ENCODE results near the gene KAZN.

Gene KAZN

DNA sequence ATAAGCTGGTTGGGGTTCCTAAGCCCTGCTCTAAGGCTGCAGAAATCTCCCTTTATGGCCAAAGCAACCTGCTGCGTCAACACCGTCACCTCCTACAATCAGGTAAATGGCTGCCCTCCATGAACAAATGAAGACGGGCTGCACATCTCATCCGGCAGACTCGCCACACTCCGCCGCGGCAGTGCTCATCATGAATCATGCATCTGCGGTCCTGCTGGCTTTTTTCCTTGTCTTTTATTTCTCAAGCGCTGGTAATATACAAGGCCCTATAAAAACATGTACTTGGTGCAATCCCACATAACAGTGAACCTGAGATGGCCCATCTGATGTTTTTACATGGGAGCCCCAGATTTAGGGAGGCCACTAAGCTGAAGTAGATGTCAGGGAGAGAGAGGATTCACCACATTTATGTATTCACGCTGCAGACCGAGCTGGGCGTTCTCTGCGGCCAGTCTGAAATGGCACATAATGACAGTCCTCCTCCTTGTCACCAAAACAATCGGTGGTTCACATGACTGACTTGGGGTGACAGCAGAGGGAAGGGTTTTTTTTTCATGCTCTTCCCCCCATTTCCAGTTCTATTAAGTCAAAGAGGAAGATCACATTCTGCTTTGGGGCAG, 91.6 kb downstream of the KAZN start:
- no peak for ATAC-seq
- TF ChIP-seq PPARA (CRISPR knock-in tag; IDR thresholded peaks at IDR 0.05; ENCODE audit: borderline replicate concordance) (no peak), OSR1 (CRISPR knock-in tag; IDR thresholded peaks at IDR 0.05) (no peak), CSDC2 (CRISPR knock-in tag; IDR thresholded peaks at IDR 0.05) (no peak), SNAI2 (CRISPR knock-in tag; IDR thresholded peaks at IDR 0.05) (no peak), GLIS3 (CRISPR knock-in tag; IDR thresholded peaks at IDR 0.05) (no peak), ISL1 (CRISPR knock-in tag; IDR thresholded peaks at IDR 0.05) (no peak), ZFP3 (CRISPR knock-in tag; IDR thresholded peaks at IDR 0.05) (no peak), ZFP30 (CRISPR knock-in tag; IDR thresholded peaks at IDR 0.05) (no peak), CSRNP3 (CRISPR knock-in tag; IDR thresholded peaks at IDR 0.05) (no peak), ZNF8 (CRISPR knock-in tag; IDR thresholded peaks at IDR 0.05) (no peak), ZNF70 (CRISPR knock-in tag; IDR thresholded peaks at IDR 0.05) (no peak), TCF4 (CRISPR knock-in tag; IDR thresholded peaks at IDR 0.05; ENCODE audit: borderline replicate concordance) (no peak), ARNTL (CRISPR knock-in tag; IDR thresholded peaks at IDR 0.05; ENCODE audit: borderline replicate concordance, low read depth) (no peak), RARB (CRISPR knock-in tag; IDR thresholded peaks at IDR 0.05) (no peak), TSHZ2 (CRISPR knock-in tag; IDR thresholded peaks at IDR 0.05) (no peak), ZNF565 (CRISPR knock-in tag; conservative IDR thresholded peaks at IDR 0.05; ENCODE audit: low read depth) (no peak)

GRCh38 chr1:14693949-14694348, 95.5 kb downstream of the KAZN start:
- no peak for ATAC-seq
- TF ChIP-seq ZC3H10 (CRISPR knock-in tag; IDR thresholded peaks at IDR 0.05), result no peak
- no peak for TF ChIP-seq CSRNP3 (CRISPR knock-in tag; IDR thresholded peaks at IDR 0.05)
- TF ChIP-seq, protein P1, sequence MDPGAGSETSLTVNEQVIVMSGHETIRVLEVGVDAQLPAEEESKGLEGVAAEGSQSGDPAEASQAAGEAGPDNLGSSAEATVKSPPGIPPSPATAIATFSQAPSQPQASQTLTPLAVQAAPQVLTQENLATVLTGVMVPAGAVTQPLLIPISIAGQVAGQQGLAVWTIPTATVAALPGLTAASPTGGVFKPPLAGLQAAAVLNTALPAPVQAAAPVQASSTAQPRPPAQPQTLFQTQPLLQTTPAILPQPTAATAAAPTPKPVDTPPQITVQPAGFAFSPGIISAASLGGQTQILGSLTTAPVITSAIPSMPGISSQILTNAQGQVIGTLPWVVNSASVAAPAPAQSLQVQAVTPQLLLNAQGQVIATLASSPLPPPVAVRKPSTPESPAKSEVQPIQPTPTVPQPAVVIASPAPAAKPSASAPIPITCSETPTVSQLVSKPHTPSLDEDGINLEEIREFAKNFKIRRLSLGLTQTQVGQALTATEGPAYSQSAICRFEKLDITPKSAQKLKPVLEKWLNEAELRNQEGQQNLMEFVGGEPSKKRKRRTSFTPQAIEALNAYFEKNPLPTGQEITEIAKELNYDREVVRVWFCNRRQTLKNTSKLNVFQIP (CRISPR knock-in tag; IDR thresholded peaks at IDR 0.05; ENCODE audit: borderline replicate concordance, low read depth), result no peak
- no peak for TF ChIP-seq ISL1 (CRISPR knock-in tag; IDR thresholded peaks at IDR 0.05)
- TF ChIP-seq SNAI2 (CRISPR knock-in tag; IDR thresholded peaks at IDR 0.05), result no peak
- TF ChIP-seq TCF4 (CRISPR knock-in tag; IDR thresholded peaks at IDR 0.05; ENCODE audit: borderline replicate concordance), result no peak

GRCh38 chr1:14694589-14694988, 96.1 kb downstream of the KAZN start:
- ATAC-seq, result no peak
- no peak for TF ChIP-seq PPARA (CRISPR knock-in tag; IDR thresholded peaks at IDR 0.05; ENCODE audit: borderline replicate concordance)
- TF ChIP-seq TOX (CRISPR knock-in tag; IDR thresholded peaks at IDR 0.05; ENCODE audit: borderline replicate concordance), result no peak
- TF ChIP-seq, protein P1 (CRISPR knock-in tag; IDR thresholded peaks at IDR 0.05; ENCODE audit: borderline replicate concordance, low read depth), result no peak
- TF ChIP-seq GLIS3 (CRISPR knock-in tag; IDR thresholded peaks at IDR 0.05), result no peak
- TF ChIP-seq ZNF565 (CRISPR knock-in tag; conservative IDR thresholded peaks at IDR 0.05; ENCODE audit: low read depth), result no peak
- TF ChIP-seq, protein P2, sequence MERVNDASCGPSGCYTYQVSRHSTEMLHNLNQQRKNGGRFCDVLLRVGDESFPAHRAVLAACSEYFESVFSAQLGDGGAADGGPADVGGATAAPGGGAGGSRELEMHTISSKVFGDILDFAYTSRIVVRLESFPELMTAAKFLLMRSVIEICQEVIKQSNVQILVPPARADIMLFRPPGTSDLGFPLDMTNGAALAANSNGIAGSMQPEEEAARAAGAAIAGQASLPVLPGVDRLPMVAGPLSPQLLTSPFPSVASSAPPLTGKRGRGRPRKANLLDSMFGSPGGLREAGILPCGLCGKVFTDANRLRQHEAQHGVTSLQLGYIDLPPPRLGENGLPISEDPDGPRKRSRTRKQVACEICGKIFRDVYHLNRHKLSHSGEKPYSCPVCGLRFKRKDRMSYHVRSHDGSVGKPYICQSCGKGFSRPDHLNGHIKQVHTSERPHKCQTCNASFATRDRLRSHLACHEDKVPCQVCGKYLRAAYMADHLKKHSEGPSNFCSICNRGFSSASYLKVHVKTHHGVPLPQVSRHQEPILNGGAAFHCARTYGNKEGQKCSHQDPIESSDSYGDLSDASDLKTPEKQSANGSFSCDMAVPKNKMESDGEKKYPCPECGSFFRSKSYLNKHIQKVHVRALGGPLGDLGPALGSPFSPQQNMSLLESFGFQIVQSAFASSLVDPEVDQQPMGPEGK (CRISPR knock-in tag; IDR thresholded peaks at IDR 0.05; ENCODE audit: borderline replicate concordance), result no peak
- TF ChIP-seq ZFP30 (CRISPR knock-in tag; IDR thresholded peaks at IDR 0.05), result no peak
- TF ChIP-seq, protein P3, sequence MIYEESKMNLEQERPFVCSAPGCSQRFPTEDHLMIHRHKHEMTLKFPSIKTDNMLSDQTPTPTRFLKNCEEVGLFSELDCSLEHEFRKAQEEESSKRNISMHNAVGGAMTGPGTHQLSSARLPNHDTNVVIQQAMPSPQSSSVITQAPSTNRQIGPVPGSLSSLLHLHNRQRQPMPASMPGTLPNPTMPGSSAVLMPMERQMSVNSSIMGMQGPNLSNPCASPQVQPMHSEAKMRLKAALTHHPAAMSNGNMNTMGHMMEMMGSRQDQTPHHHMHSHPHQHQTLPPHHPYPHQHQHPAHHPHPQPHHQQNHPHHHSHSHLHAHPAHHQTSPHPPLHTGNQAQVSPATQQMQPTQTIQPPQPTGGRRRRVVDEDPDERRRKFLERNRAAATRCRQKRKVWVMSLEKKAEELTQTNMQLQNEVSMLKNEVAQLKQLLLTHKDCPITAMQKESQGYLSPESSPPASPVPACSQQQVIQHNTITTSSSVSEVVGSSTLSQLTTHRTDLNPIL (CRISPR knock-in tag; IDR thresholded peaks at IDR 0.05; ENCODE audit: low read depth), result no peak
- TF ChIP-seq CSDC2 (CRISPR knock-in tag; IDR thresholded peaks at IDR 0.05), result no peak
